ENCODE results near the gene GRIK2. TPM values are rescaled to one million over a fixed set of nuclear protein-coding genes. Genes with fewer than 3 reads are reported as not detected.
A peak's percentile ranks its signal among the peaks of the same experiment; 100 is the strongest.

The GRIK2 gene
- total RNA-seq, 2 donors from 2014 or later, result 0.92 to 2.0 TPM

DNA sequence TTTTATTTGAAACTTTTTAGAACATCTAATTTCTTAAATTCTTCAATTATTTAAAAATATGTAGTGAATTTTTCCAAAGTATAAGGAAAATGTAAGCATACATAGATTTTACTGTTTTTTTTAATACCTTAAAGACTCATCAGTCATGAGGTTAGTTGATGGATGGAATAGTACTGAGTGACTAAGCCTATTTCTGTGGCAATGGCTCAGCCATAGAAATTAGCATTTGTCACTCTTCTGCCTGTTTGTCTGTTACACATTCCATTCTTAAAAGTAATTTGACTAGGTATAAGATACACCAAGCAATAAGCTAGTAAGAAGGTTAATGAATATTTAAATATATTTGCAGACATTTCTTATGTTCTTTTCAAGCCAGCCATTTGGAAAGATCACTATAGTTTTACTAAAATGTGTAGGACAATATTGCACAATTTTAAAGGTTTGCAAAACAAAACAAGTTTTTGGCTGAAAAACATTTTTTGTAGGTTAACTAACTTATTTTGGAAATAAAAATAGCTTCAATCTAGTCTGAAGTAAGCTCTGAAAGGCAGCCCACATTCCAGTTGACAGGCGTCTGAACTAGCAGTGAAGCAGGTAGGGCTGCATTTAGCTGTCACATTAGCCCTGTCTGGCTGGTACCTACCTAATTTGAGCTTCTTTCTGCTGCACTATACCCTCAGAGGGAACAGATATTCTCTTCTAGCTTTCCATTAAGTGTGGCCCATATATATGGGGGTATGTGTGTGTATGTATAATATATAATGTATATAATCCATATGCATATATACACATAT lies 385.7 kb downstream of the GRIK2 start:
- ATAC-seq (ENCODE audit: insufficient number of reproducible peaks, low FRiP score, low read depth) (peak; percentile 36), DNase-seq (ENCODE audit: low spot score) (no peak)
- H3K9me3 ChIP-seq, result no peaks in the 10 kb centered on the region
- H3K4me1 ChIP-seq (ENCODE audit: control insufficient read depth in 1 of 2, low read depth in 2 of 2), result no peaks in the 10 kb centered on the region
- TF ChIP-seq, protein P1, sequence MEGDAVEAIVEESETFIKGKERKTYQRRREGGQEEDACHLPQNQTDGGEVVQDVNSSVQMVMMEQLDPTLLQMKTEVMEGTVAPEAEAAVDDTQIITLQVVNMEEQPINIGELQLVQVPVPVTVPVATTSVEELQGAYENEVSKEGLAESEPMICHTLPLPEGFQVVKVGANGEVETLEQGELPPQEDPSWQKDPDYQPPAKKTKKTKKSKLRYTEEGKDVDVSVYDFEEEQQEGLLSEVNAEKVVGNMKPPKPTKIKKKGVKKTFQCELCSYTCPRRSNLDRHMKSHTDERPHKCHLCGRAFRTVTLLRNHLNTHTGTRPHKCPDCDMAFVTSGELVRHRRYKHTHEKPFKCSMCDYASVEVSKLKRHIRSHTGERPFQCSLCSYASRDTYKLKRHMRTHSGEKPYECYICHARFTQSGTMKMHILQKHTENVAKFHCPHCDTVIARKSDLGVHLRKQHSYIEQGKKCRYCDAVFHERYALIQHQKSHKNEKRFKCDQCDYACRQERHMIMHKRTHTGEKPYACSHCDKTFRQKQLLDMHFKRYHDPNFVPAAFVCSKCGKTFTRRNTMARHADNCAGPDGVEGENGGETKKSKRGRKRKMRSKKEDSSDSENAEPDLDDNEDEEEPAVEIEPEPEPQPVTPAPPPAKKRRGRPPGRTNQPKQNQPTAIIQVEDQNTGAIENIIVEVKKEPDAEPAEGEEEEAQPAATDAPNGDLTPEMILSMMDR (IDR thresholded peaks at IDR 0.05), result no peak
- H3K27ac ChIP-seq, result no peak overlapping the region
- H3K27me3 ChIP-seq (replicated peaks; ENCODE audit: insufficient read depth), result no peaks in the 10 kb centered on the region
- H3K36me3 ChIP-seq, result no peaks in the 10 kb centered on the region
- H3K4me3 ChIP-seq, result no peak overlapping the region

DNA sequence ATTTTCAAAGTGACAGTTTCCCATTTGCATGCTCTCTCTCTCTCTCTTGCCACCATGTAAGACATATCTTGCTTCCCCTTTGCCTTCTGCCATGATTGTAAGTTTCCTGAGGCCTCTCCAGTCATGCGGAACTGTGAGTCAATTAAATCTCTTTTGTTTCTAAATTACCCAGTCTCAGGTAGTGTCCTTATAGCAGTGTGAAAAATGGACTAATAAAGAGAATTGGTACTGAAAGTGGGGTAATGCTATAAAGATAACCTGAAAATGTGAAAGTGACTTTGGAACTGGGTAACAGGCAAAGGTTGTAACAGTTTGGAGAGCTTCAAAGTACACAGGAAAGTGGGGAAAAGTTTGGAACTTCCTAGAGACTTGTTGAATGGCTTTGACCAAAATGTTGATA lies 389.8 kb downstream of the GRIK2 start:
- TF ChIP-seq, protein P1 (IDR thresholded peaks at IDR 0.05), result no peak

DNA sequence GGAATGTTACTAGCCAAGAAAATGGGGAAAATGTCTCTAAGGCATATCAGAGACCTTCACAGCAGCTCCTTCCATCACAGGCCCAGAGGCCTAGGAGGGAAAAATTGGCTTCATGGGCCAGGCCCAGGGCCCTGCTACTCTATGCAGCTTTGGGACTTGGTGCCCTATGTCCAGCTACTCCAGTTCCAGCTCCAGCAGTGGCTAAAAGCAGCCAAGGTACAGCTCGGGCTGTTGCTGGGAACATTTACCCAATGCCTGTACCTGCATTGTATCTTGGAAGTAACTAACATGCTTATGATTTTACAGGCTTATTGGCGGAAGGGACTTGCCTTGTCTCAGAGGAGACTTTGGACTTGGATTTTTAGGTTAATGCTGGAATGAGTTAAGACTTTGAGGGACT lies 390.6 kb downstream of the GRIK2 start:
- Histone ChIP-seq H3K27ac (no peak overlapping the region), H3K36me3 (no peaks in the 10 kb centered on the region), H3K4me1 (ENCODE audit: control insufficient read depth in 1 of 2, low read depth in 2 of 2) (no peaks in the 10 kb centered on the region), H3K27me3 (replicated peaks; ENCODE audit: insufficient read depth) (no peaks in the 10 kb centered on the region), H3K9me3 (no peaks in the 10 kb centered on the region), H3K4me3 (no peak overlapping the region)
- DNase-seq (ENCODE audit: low spot score), result no peak
- TF ChIP-seq, protein P1 (IDR thresholded peaks at IDR 0.05), result no peak
- no peak for ATAC-seq (ENCODE audit: insufficient number of reproducible peaks, low FRiP score, low read depth)

More for the DNA sequence above, 389.8 kb downstream of the GRIK2 start:
- Histone ChIP-seq H3K27ac (no peak overlapping the region), H3K9me3 (no peaks in the 10 kb centered on the region), H3K4me1 (ENCODE audit: control insufficient read depth in 1 of 2, low read depth in 2 of 2) (no peaks in the 10 kb centered on the region), H3K4me3 (no peak overlapping the region), H3K27me3 (replicated peaks; ENCODE audit: insufficient read depth) (no peaks in the 10 kb centered on the region), H3K36me3 (no peaks in the 10 kb centered on the region)
- no peak for DNase-seq (ENCODE audit: low spot score)
- no peak for ATAC-seq (ENCODE audit: insufficient number of reproducible peaks, low FRiP score, low read depth)

DNA sequence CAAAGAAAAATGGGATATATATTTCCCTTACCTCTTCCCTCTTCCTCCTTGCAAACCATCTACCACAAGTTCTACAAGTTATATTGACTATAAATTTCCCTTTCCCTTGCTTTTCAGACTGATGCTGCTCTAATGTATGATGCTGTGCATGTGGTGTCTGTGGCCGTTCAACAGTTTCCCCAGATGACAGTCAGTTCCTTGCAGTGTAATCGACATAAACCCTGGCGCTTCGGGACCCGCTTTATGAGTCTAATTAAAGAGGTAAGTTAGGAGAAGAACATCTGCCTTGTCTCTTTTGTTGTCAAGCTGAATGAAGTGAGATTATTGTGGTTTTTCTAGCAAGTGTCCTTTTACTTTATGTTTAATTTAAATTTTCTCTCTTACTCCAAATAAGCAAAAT lies 406.0 kb downstream of the GRIK2 start:
- TF ChIP-seq, protein P1 (IDR thresholded peaks at IDR 0.05), result no peak
- Histone ChIP-seq H3K27ac (no peak overlapping the region), H3K4me3 (no peak overlapping the region), H3K27me3 (replicated peaks; ENCODE audit: insufficient read depth) (no peaks in the 10 kb centered on the region), H3K9me3 (no peaks in the 10 kb centered on the region), H3K4me1 (ENCODE audit: control insufficient read depth in 1 of 2, low read depth in 2 of 2) (no peaks in the 10 kb centered on the region), H3K36me3 (no peaks in the 10 kb centered on the region)
- no peak for ATAC-seq (ENCODE audit: insufficient number of reproducible peaks, low FRiP score, low read depth)
- DNase-seq (ENCODE audit: low spot score), result no peak

DNA sequence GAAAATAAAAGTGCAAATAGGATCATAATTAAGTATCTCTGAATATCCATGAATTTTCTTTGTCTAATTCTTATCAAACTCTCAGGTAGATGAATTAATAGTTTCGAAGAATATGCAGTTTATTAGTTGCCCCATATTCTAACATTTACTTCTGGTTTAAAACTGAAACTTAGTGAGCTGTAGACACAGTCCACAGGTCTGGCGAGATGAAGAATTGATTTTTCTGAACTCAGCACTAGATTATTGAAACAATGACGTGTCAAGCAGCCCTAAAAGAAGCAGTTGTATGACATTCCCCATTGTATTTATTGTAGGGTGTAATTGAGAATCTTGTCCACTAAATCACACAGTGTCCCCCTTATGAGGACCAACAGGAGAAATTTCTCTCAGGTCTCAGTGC lies 407.1 kb downstream of the GRIK2 start:
- ATAC-seq (ENCODE audit: insufficient number of reproducible peaks, low FRiP score, low read depth), result no peak

More for the DNA sequence above, 407.1 kb downstream of the GRIK2 start:
- Histone ChIP-seq H3K4me1 (ENCODE audit: control insufficient read depth in 1 of 2, low read depth in 2 of 2) (no peaks in the 10 kb centered on the region), H3K27me3 (replicated peaks; ENCODE audit: insufficient read depth) (no peaks in the 10 kb centered on the region), H3K27ac (no peak overlapping the region), H3K4me3 (no peak overlapping the region), H3K9me3 (no peaks in the 10 kb centered on the region), H3K36me3 (no peaks in the 10 kb centered on the region)
- TF ChIP-seq, protein P1 (IDR thresholded peaks at IDR 0.05), result no peak
- DNase-seq (ENCODE audit: low spot score), result no peak
